ENCODE results near the gene METRN.

Gene METRN

DNA sequence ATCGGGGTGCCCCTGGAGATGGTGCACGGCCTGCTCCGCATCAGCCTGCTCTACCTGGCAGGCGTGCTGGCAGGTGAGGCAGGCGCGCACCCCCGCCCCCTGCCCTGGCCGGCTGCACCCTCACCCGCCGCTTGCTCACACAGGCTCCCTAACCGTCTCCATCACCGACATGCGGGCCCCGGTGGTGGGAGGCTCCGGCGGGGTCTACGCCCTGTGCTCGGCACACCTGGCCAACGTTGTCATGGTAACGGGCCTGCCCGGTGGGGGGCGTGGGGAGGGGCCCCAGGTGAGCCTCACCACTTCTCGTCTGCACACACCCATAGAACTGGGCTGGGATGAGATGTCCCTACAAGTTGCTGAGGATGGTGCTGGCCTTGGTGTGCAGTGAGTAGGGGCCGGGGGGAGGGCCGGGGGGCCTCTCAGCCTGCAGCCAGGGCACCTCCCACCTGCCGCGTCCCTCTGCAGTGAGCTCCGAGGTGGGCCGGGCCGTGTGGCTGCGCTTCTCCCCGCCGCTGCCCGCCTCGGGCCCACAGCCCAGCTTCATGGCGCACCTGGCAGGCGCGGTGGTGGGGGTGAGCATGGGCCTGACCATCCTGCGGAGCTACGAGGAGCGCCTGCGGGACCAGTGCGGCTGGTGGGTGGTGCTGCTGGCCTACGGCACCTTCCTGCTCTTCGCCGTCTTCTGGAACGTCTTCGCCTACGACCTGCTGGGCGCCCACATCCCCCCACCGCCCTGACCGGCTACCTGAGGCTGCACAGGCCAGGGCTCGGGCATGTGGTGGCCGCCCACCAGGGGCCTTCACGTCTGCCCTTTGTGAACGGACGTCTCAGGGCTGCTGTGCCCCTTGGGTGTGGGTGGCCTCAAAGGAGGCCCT lies 37.4 kb upstream of the METRN start:
- DNase-seq (ENCODE audit: low read depth in 1 of 2, low spot score in 1 of 2) = no peak

DNA sequence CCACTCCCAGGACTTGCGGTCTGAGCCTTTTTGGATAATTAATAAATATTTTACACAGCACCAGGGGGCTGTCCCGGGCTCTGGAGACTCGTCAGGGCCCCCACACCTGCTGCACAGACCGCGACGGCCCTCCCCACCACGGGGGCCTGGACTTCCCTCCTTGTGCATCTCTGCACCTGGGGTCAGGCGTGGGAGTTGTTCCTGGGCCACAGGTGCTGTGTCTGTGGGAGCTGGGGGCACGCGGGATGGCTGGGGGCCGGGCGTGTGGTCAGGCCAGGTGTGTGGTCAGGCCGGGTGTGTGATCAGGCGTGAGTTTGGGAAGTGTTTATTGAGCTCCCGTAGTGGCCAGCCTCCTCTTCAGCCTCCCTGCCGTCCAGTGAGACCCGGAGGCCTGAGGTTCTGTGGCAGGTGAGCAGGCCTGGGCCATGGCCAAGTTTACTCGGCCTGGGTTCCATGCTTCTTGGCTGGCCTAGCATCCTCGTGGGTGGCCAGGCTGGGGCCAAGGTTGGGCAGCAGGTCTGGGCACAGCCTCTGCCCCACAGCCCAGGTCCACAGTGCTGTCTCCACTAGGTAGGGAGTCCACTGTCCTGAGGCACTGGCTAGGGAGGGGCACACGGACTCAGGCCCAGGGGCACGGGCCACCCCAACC lies 36.6 kb upstream of the METRN start:
- no peak for DNase-seq (ENCODE audit: low read depth in 1 of 2, low spot score in 1 of 2)

DNA sequence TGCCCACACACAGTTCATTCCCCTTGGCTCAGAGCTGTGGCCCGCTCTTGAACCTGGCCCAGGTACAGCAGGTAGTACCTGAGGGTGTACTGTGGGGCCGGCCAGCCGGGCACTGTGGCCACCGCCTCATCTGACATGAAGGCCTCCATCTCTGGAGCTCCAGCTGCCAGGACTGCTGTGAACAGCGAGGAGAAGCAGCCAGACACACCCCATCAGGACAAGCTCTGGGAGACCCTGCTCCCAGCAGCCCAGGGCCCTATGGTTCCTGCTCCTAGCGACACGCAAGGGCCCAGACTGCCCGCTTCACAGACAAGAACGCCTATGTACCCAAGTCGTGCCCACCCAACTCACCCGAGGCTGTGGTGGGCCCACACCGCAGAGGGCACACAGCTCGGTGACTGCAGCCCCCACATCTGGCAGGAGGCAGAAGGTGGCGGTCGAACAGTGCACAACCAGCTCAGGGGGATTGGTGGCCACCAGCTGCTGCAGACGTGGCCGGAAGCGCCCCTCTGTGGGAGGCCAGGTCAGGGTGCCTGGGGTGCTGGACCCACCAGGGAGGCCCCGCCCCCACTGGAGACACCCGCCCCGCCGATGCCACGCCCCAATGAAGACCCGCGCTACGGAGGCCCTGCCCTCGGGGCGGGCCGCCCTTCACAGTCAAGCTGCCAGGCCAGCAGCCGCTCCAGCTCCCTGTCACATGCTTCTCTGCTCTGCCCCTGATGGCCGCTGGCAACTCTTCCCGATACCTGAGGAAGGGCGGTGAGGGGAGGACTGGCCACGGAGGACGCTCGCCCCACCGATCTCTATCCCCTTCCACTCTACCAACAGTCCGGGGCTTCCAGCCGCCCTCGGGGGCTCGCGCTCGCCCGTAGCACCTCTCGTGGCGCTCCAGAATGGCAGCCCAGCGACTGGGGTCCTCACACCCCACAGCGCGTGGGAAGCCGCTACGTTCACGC lies 35.8 kb upstream of the METRN start:
- peak in 1 of 2 donors; percentile 32 for DNase-seq (ENCODE audit: low read depth in 1 of 2, low spot score in 1 of 2)

DNA sequence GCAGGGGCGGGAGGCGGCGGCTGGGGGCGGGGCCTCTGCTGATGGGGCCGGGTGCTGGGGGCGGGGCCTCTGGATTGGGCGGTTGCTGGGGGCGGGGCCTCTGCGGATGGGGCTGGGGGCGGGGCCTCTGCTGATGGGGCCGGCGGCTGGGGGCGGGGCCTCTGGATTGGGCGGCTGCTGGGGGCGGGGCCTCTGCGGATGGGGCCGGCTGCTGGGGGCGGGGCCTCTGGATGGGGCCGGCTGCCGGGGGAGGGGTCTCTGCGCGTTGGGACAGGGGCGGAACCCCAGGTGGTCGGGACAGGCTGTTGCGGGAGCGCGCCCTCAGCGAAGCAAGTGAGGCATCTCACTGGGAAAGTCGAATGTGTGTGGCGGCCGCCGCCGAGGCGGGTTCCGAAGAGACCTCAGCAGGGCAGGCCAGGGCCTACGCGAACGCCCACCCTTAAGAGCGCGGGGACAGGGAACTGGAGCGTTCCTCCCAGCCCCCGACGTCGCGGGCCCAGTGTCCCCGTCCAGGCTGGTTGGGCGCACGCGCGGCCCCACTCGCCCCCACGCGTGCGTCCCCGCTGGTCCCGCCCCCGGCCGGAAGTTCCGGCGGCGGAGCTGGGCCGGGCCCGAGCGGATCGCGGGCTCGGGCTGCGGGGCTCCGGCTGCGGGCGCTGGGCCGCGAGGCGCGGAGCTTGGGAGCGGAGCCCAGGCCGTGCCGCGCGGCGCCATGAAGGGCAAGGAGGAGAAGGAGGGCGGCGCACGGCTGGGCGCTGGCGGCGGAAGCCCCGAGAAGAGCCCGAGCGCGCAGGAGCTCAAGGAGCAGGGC lies 34.9 kb upstream of the METRN start, which contains the start of gene STUB1:
Gene STUB1, plus strand, starts transcription at position 597 of the 811 bp plus-strand sequence. Its CDS starts 116 bp downstream, at position 713.
- peak; percentile 79 to 85 for DNase-seq (ENCODE audit: low read depth in 1 of 2, low spot score in 1 of 2)

DNA sequence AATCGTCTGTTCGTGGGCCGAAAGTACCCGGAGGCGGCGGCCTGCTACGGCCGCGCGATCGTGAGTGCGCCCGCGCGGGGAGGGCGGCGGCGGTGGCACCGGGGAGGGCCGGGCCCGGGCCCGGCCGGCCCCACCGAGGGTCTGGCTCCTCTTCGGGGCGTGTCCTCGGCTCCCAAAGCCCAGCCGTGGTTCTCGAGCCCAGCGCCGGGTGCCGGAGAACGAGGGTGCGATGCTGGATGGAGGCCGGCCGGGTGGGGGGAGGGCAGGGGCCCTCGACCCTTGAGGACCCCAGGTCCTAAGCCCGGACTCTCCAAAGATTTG lies 34.3 kb upstream of the METRN start:
- no peak for DNase-seq (ENCODE audit: low read depth in 1 of 2, low spot score in 1 of 2)

DNA sequence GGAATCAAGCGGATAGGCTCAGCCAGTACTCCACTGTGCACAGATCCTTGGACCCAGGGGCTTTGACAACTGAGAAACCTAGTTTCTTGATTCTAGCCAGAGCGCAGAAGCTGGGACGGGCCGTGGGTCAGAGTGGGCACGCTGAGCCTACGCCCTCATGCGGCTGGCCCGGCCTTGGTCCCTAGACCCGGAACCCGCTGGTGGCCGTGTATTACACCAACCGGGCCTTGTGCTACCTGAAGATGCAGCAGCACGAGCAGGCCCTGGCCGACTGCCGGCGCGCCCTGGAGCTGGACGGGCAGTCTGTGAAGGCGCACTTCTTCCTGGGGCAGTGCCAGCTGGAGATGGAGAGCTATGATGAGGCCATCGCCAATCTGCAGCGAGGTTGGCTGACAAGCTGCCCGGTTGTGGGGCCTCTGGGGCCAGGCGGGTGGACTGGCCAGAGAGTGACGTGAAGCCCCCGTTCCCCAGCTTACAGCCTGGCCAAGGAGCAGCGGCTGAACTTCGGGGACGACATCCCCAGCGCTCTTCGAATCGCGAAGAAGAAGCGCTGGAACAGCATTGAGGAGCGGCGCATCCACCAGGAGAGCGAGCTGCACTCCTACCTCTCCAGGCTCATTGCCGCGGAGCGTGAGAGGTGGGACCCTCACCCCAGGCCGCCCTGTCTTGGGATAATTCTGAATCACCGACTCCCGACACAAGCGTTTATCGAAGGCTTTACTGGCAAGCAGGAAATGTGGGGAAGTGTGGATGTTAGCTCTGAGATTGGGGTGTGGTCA lies 33.8 kb upstream of the METRN start:
- no peak for DNase-seq (ENCODE audit: low read depth in 1 of 2, low spot score in 1 of 2)

DNA sequence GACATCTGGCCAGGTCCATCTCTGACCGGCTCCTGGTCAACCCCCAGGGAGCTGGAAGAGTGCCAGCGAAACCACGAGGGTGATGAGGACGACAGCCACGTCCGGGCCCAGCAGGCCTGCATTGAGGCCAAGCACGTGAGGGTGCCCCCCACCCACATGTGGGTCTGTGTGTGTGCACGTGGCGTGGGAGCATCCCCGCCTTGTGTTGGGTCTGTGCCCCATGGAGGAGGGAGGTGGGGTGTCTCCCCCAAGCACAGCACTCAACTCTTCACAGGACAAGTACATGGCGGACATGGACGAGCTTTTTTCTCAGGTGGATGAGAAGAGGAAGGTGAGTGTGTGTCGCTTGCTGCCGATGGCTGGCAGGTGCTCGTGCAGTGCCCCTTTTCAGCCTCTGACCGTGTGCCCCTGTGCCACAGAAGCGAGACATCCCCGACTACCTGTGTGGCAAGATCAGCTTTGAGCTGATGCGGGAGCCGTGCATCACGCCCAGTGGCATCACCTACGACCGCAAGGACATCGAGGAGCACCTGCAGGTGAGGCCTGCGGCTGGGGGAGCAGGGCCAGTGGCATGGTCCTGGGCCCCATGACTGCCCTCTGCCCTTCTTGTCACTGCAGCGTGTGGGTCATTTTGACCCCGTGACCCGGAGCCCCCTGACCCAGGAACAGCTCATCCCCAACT lies 33.0 kb upstream of the METRN start:
- no peak for DNase-seq (ENCODE audit: low read depth in 1 of 2, low spot score in 1 of 2)

DNA sequence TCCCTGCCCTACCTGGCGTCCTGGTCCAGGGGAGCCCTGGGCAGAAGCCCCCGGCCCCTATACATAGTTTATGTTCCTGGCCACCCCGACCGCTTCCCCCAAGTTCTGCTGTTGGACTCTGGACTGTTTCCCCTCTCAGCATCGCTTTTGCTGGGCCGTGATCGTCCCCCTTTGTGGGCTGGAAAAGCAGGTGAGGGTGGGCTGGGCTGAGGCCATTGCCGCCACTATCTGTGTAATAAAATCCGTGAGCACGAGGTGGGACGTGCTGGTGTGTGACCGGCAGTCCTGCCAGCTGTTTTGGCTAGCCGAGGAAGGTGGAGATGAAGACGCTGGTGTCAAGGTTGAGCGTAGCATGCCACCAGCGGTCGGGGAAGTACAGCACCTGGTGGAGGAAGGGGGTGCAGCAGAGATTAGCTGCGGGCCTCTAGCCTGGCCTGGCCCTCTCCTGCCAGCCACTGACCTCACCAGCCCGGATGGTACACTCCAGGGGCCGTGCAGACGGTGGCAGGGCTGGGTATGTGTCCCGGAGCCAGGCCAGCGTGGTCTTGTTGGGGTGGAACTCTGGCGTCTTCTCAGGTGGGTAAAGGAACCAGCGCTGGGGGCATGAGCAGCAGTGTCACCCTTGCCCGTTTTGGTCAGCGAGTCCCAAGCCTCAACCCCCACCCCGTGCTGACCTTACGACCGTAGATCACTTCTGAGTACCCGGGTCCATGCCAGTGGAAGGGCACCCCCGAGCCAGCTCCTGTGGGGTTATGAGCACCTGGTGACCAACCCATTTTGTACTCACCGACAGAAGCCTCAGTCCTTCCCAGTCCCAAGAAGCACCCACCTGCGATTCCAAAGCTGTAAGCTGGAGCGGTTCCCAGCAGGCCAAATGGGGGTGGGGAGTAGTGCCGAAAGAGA lies 32.2 kb upstream of the METRN start:
- no peak for DNase-seq (ENCODE audit: low read depth in 1 of 2, low spot score in 1 of 2)

DNA sequence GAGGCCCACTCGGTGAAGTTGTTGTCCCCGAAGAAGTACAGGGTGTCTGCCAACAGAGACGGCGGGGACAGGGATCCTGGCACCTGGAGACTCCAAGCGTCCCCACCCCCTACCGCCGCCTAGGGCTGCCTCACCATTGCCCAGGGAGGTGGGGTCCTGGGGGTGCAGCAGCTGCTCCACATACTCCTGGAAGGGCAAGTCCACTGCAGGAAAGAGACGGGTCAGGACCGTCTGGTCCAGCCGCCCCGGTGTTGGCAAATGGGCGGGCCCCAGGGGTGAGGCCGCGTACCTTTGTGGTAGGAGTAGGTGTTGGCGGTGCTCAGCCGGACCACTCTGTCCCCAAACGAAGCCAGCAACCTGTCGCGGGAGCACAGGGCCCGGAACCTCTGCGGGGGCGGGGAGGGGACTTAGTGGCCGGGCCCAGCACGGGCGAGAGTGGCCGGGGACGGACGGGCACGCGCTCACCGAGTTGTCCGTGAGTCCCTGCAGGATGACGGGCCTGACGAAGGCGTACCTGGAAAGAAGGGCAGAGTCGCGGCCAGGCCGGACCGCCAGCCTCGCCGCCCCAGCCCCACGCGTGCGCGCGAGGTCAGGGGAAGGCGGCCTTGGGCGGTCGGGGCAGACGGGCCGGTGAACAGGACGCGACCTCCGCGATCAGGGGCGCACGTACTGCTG lies 31.4 kb upstream of the METRN start:
- DNase-seq (ENCODE audit: low read depth in 1 of 2, low spot score in 1 of 2) = no peak

DNA sequence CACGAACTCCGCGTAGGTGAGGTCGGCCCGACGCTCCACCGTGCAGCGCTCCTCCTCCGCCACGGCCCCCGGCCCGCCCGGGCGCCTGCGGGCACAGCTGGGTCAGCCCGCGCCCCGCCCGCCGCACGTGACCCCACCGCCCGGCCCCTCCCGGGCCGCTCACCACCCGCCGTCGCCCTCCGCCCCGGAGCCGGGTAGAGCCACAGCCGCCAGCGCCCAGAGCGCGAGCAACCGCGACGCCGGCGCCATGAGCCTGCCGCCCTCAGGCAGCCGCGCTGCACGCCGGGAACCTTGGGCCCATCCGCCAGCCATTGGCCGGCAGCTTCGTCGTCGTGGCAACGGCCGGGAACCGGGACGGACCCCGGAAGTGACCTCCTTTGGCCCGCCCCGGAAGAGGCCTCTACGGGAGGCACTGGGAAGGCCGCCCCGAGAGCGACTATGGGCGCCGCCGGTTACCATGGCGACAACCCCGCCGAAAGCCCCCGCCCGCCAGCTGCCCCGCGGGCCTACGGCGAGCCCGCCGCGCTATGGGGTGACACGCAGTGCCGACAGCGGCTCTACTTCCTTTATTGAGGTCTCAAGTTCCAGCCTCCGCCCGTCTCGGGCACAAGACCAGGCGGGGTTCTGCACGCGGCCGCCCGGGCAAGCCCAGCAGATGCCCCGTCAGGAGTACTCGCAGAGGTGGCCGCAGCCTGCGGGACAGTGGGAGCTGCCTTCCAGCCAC lies 30.7 kb upstream of the METRN start, which contains the start of gene JMJD8:
Gene JMJD8, minus strand, starts transcription at position 264 of the 724 bp plus-strand sequence. Its CDS starts 15 bp downstream, at position 249.
- peak; percentile 92 to 97 for DNase-seq (ENCODE audit: low read depth in 1 of 2, low spot score in 1 of 2)

DNA sequence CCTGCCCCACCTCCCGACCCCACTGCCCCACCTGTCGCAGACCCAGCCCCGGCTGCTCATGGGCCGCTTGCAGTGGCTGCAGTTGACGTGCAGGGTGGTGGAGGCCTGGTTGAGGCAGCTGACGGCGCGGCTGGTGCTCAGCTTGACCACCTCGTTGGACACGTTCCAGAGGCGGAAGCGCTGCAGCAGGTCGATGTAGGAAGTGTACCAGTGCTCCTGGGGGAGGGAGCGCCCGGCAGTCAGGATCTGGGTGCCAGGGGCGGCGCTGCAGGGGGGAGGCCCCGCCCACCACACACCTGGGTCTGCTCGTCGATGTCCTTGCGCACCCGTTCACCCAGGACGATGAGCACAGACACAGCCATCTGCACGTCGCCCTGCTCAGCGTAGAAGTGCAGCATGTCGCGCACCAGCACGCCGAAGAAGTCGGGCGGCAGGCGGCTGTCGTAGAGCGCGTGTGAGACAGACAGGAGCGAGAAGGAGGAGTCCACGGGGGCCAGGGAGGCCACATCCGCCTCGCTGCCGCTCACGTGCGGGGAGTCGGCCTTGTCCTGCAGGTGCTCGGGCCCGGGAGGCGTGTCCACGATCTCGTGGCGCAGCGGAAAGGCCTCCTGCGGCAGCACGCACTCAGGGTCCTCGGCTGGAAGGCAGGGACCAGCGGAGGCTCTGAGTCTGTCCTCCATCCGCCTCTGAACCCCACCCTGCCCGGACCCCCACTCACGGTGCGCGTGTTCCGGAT lies 29.8 kb upstream of the METRN start:
- no peak for DNase-seq (ENCODE audit: low read depth in 1 of 2, low spot score in 1 of 2)

DNA sequence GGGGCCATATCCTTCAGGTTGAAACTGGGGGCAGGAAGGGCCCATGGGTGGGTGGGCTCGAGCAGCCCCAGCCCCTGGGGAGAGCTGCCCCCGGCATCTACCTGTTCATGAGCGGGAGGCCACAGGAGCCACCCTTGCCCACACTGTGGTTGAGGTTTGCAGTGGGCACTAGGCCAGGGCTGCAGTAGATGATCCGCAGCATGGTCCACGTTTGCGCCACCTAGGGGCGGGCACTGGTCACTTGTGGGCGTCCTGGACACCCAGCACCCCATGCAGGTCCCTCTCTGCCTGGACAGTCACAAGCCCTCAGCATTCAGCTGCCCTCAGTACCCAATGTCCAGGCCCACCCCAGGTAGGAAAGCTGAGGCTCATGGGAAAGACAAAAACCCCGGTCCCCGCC lies 29.0 kb upstream of the METRN start:
- no peak for DNase-seq (ENCODE audit: low read depth in 1 of 2, low spot score in 1 of 2)

DNA sequence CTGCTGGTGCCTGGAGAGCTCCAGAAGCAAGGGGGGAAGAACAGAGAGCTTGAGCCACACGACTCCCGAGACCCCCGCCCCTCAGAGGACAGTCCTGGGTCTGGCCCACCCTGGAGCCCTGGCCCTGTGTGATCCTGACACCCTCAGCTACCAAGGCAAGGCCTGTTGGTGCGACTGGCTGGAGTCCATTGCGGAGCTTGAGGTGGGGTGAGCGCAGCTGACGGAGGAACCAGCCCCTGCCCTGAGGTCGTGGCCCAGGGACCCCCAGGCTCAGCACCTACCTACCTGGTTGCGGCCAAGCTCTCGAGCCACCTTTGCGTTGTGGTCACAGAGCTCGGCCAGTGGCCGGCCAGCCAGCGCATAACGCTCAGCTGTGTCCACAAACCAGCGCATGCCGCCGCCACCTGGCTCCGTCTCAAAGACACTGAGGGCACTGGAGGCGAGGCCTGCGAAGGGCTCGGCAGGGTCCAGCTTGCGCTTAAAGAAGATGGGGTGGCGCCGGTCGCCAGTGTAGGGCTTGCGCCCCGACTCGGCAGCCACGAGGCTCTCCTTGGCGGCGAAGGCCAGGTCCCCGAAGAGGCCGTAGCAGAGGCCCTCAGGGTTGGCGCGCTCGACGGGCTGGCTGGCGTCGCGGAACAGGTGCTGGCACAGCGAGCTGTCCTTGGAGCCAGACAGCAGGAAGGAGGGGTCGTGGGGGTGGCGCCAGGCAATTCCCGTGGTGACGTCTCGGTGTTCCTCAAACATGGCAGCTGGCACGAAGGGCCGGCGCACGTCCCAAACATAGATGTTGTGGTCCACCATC lies 28.3 kb upstream of the METRN start:
- no peak for DNase-seq (ENCODE audit: low read depth in 1 of 2, low spot score in 1 of 2)

DNA sequence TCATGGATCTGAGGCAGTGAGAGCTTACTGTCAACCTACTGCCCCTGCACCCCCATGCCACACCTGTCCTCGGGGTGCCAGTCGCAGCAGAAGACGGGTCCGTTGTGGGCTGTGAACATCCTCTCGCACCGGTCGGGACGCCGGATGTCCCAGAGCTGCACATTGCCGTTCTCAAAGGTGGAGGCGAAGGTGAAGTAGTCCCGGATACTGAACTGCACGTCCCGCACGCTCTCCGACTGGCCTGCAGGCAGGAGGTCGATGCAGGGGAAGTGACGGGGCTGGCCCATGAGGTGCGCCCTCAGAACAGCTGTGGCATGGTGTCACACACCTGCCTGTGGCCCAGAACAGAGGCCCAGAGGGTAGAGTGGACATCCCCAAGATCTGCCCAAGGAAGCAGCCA lies 27.4 kb upstream of the METRN start:
- no peak for DNase-seq (ENCODE audit: low read depth in 1 of 2, low spot score in 1 of 2)

DNA sequence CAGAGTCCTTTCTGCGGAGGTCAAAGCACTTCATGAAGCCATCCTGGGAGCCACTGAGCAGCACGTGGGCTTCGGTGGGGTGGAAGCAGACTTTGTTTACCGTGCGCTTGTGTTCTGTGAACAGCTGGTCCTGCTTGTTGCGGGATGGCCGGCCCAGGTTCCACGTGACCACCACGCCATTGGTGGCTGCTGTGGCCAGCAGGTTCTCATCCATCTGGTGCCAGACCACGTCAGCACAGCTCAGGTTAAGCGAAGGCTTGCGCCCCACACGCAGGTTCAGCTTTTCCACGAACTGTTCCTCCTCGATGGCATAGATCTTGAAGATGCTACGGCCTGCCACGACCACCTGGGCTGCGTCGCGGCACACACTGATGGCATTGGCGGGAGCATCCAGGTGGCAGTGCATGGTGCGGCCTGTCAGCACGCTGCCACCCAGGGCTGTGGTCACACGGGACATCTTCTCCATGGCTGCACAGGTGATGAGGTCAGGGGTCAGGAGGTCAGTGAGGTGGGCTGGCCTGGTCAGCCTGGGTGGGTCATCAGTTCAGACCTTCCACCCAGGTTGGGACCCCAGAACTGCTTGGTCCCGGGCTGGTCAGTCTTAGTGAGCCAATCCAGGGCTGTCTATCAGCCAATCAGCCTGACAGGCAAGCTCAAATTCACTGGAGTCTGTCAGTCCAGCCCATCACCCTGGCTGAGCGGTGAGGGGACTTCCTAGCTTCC lies 25.6 kb upstream of the METRN start:
- DNase-seq (ENCODE audit: low read depth in 1 of 2, low spot score in 1 of 2) = no peak

Data from stimulated activated CD4-positive, alpha-beta T cell treated with anti-CD3 and anti-CD28 coated beads, Interleukin-15, amount 100 ng/mL, for 1 hour (primary cell).